Fibroblast of gingiva (primary cell): Measurements from ENCODE around the gene RNF214.
"Not testable (repeated sequence)": the region's sequence is repeated elsewhere in the genome, so short reads cannot be mapped to it uniquely, and the experiment has no call there.

Experiments used
- DNase-seq: peaks from one replicate; pipeline ENCODE4 v3.0.0-alpha.2; 2011; ENCODE audit warnings: low read depth

RNF214 gene

GRCh38 chr11:117197516-117198456 is 34.7 kb upstream of the RNF214 start:
- DNase-seq, result no peak

GRCh38 chr11:117198613-117199012 is 33.9 kb upstream of the RNF214 start:
- DNase-seq, result no peak

- DNase-seq, result peak; percentile 69
Observed at GRCh38 chr11:117199053-117199915, 33.2 kb upstream of the RNF214 start, which contains the start of gene TAGLN. TSS of gene TAGLN (plus strand) at chr11:117199370. CDS start at chr11:117203014, 3,644 bp downstream.

- DNase-seq, result no peak
Observed at GRCh38 chr11:117199916-117200812, 32.3 kb upstream of the RNF214 start.

GRCh38 chr11:117200813-117201657 is 31.4 kb upstream of the RNF214 start:
- no peak for DNase-seq

GRCh38 chr11:117201658-117202305 is 30.7 kb upstream of the RNF214 start:
- no peak for DNase-seq

GRCh38 chr11:117202386-117203068 is 29.9 kb upstream of the RNF214 start:
- DNase-seq, result no peak

- no peak for DNase-seq
Observed at GRCh38 chr11:117203069-117203407, 29.4 kb upstream of the RNF214 start.

GRCh38 chr11:117204283-117205080 is 28.0 kb upstream of the RNF214 start:
- DNase-seq, result no peak

- no peak for DNase-seq
Observed at GRCh38 chr11:117205211-117205818, 27.2 kb upstream of the RNF214 start.

GRCh38 chr11:117206111-117206510 is 26.4 kb upstream of the RNF214 start:
- DNase-seq, result not testable (repeated sequence)

- DNase-seq, result not testable (repeated sequence)
Observed at GRCh38 chr11:117206859-117207258, 25.6 kb upstream of the RNF214 start.

GRCh38 chr11:117207481-117207880 is 25.0 kb upstream of the RNF214 start:
- DNase-seq, result not testable (repeated sequence)

GRCh38 chr11:117208710-117209109 is 23.8 kb upstream of the RNF214 start:
- DNase-seq, result not testable (repeated sequence)

- not testable (repeated sequence) for DNase-seq
Observed at GRCh38 chr11:117209351-117210125, 22.9 kb upstream of the RNF214 start.

- no peak for DNase-seq
Observed at GRCh38 chr11:117210620-117211019, 21.9 kb upstream of the RNF214 start.

GRCh38 chr11:117212697-117213355 is 19.6 kb upstream of the RNF214 start:
- no peak for DNase-seq
